Gastroesophageal sphincter (tissue), 3 donors: Measurements from ENCODE around the gene F2RL1.

ENCODE experiments used
- CTCF ChIP-seq, 4 experiments: fragments of 200-600 bp in 2 of 4; fragments of 450-650 bp in 2 of 4; sonication (generic) in 1 of 4; IDR thresholded peaks; one replicate each; pipeline ENCODE4 v1.5.1; 2017 to 2019; ENCODE audit warnings: antibody characterized with exemption in 4 of 4, mild to moderate bottlenecking in 2 of 4, moderate library complexity in 2 of 4
- POLR2A ChIP-seq, 2 donors: fragments of 450-650 bp; IDR thresholded peaks; one replicate each; pipeline ENCODE4 v1.6.1; 2017; ENCODE audit warnings: antibody characterized with exemption in 2 of 2, mild to moderate bottlenecking in 2 of 2, moderate library complexity in 1 of 2
- POLR2AphosphoS5 ChIP-seq: sonication (generic); formaldehyde crosslinking; IDR thresholded peaks from one replicate; pipeline ENCODE4 v1.6.1; 2017; ENCODE audit warnings: antibody characterized with exemption

DNA sequence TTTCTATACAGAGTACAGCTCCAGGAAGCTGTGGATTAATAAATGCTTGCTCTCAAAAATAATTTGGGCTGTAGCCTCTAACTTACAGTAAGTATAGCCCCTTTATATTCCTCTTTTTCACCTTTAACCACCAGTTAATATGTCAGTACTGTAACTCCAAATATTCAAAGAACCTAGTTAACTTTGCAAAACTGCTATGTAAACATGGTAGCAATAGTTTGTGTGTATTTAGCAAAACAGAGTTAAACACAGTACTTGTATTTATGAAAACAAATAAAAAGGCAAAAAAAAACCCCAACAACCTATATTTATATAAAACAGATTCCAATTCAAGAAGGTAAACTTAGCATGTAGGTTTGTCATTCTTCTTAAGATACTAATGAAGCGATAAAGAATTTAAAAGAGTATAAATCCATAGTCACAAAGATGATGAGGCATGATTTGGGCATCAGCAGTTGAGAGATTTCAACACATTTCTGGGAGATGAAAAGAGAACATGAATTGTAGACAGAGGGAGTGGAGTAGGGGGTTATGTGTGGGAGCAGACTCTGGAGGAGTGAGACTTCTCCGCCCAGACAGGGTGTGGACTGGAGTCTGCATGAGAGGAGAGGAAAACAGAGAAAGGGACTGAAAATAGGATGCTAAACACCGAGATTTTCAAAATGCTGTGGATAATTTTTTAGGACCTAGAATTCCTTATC, 47.0 kb upstream of the F2RL1 start:
- TF ChIP-seq CTCF (IDR thresholded peaks at IDR 0.05) (no peak), POLR2A (IDR thresholded peaks at IDR 0.05) (no peak), POLR2AphosphoS5 (no peak)
